NB4 (cell line): Measurements from ENCODE around the gene STK16.

Experiments used
- DNase-seq: peaks from one replicate; pipeline ENCODE4 v3.0.0; 2010; ENCODE audit warnings: low read depth
- H3K4me3 ChIP-seq: one replicate; pipeline ENCODE4 v1.5.1; 2011; ENCODE audit warnings: mild to moderate bottlenecking, low read depth, low read length, moderate library complexity
- MYC ChIP-seq: IDR thresholded peaks from 2 replicates; pipeline ENCODE4 v1.6.1; 2011; ENCODE audit warnings: low read depth, low read length
- POLR2A ChIP-seq: IDR thresholded peaks from 2 replicates; pipeline ENCODE4 v1.6.1; 2011; ENCODE audit warnings: mild to moderate bottlenecking; ENCODE audit not compliant: insufficient read length; ENCODE audit errors: extremely low read depth
- TF ChIP-seq, protein P1 (sequence below): IDR thresholded peaks from 2 replicates; pipeline ENCODE4 v1.6.1; 2011; ENCODE audit warnings: low read depth, low read length
- TF ChIP-seq, protein P2 (sequence below): IDR thresholded peaks from one replicate; pipeline ENCODE4 v1.5.1; 2012; ENCODE audit warnings: low read depth, low read length

The STK16 gene

DNA sequence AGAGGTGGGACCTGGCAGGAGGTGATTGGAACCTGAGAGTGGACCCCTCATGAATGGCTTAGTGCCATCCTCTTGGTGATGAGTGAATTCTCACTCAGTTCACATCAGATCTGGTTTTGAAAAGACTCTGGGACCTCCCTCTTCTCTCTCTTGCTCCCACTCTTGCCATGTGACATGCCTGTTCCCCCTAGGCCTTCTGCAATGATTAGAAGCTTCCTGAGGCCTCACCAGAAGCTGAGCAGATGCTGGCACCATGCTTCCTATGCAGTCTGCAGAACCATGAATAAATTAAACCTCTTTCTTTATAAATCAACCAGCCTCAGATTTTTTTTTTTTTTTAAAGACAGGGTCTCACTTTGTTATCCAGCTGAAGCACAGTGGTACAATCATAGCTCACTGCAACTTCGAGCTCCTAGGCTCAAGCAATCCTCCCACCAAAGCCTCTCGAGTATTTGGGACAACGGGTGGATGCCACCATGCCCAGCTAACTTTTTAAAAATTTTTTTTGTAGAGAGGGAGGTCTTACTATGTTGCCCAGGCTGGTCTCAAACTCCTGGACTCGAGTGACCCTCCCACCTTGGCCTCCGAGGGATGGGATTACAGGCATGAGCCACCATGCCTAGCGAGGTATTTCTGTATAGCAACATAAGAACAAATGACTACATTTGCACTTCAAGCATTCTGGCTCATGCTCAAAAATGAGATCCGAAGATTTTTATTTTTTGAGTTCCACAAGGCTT is 40.7 kb upstream of the STK16 start:
- DNase-seq: no peak
- no peak overlapping the region for H3K4me3 ChIP-seq
- TF ChIP-seq, protein P1, sequence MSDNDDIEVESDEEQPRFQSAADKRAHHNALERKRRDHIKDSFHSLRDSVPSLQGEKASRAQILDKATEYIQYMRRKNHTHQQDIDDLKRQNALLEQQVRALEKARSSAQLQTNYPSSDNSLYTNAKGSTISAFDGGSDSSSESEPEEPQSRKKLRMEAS: no peak
- TF ChIP-seq MYC: no peak

DNA sequence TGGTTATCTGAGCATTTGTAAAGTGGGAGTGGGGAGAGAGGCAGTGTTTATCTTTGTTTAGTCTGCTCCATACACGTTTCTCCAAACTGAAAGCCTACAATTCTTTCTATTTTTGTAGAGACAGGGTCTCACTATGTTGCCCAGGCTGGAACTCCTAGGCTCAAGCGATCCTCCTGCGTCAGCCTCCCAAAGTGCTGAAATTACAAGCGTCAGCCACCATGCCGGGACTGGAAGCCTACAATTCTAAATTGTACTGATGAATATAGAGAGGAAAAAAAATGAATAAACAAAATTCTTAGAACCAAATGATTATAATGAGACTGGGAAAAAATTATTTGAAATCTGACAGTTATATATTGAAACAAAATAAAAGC is 40.1 kb upstream of the STK16 start:
- no peak for DNase-seq
- TF ChIP-seq, protein P1: no peak
- TF ChIP-seq, protein P2, sequence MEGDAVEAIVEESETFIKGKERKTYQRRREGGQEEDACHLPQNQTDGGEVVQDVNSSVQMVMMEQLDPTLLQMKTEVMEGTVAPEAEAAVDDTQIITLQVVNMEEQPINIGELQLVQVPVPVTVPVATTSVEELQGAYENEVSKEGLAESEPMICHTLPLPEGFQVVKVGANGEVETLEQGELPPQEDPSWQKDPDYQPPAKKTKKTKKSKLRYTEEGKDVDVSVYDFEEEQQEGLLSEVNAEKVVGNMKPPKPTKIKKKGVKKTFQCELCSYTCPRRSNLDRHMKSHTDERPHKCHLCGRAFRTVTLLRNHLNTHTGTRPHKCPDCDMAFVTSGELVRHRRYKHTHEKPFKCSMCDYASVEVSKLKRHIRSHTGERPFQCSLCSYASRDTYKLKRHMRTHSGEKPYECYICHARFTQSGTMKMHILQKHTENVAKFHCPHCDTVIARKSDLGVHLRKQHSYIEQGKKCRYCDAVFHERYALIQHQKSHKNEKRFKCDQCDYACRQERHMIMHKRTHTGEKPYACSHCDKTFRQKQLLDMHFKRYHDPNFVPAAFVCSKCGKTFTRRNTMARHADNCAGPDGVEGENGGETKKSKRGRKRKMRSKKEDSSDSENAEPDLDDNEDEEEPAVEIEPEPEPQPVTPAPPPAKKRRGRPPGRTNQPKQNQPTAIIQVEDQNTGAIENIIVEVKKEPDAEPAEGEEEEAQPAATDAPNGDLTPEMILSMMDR: no peak
- TF ChIP-seq MYC (no peak), POLR2A (no peak)
- no peak overlapping the region for H3K4me3 ChIP-seq

DNA sequence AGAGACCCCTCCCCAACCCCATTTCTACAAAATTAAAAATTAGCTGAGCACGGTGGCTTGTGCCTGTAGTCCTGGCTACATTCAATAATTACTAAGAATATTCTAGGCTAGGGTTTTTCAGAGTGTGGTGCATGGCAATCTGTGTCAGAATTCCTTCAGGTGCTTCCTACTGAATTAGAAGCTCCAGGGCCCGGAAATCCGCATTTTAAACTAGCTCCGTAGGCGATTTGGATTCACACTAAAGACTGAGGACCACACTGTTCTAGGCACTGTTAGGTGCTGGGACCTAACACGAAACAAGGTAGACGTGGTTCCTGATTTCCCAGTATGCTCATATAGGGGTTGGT is 39.3 kb upstream of the STK16 start:
- DNase-seq: no peak
- TF ChIP-seq MYC: no peak
- TF ChIP-seq POLR2A: no peak
- TF ChIP-seq, protein P2: no peak
- TF ChIP-seq, protein P1: no peak

DNA sequence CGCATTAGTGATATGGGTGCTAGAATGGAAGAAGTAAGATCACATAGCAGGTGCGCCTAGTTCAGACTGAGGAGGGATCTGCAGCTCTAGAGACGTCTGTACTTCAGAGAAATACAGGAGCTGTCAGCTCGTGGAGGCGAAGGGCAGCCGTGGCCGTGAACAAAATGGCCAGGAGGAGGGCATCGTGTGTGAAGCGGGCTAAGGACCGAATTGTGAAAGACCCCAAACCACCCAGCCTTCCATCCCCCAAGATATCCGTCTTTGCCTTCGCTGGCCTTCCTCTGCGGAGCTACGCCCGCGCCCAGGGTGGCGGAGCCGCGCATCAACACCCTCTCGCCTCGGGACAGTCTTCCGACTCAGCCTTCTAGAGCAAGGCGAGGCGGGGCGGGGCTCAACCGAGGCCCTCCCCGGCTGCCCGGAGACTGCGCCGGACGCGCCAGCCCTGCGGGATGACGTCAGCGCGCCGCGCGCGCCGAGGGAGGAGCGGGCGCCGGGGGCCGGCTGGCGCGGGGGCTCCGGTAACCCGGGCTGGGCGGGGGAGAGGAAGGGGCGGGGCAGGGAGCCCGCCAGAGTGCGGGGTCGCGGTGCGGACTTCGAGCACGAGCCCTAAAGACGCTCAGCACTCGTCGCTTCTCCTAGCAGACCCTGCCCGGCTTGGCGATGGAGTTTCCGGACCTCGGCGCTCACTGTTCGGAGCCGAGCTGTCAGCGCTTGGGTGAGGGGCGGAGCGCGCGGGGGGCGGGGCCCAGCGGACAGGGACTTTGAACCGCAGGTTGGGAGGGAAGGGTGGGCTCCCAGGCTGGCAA is 38.7 kb upstream of the STK16 start, which contains the start of gene ZFAND2B:
Gene ZFAND2B (plus strand): TSS at position 455 of the 806 bp plus-strand sequence. CDS start 206 bp downstream, at position 661.
- peak within 1 kb of the TSS; percentile 75 for H3K4me3 ChIP-seq
- TF ChIP-seq, protein P1: peak; percentile 52; the same call in 1 of the 2 replicates
- TF ChIP-seq POLR2A: peak; percentile 97
- TF ChIP-seq, protein P2: no peak
- TF ChIP-seq MYC: peak; percentile 76
- DNase-seq: peak; percentile 95

More for the DNA sequence above, 39.3 kb upstream of the STK16 start:
- peak overlapping the region; percentile 75 for H3K4me3 ChIP-seq

DNA sequence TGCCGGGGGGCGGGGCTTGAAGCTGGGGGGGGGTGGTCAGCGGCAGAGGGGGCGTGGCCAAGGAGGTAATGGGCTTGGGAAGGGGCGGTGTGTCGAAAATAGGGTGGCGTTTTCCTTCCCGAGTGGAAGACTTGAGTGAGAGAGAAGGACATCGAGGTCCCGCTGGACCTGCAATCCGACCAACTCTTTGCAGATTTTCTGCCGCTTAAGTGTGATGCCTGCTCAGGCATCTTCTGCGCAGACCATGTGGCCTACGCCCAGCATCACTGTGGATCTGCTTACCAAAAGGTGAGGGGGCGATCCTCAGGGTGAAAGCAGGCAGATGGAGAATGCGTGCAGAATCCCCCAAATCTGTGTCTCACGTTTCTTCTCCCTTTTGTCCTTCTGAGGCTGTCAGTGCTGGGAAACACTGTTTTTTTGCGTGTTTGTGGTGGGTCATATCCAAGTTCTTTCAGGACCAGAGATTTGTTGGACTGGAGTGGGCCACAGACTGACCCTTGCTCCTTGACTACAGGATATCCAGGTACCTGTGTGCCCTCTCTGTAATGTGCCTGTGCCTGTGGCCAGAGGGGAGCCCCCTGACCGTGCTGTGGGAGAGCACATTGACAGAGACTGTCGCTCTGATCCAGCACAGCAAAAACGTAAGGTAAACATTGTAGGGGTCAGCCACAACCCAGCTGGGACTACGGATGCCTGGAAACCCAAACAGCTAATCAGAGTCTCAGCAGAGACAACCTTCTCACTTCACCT is 38.0 kb upstream of the STK16 start:
- TF ChIP-seq POLR2A (no peak), MYC (no peak)
- TF ChIP-seq, protein P1: no peak
- TF ChIP-seq, protein P2: no peak
- DNase-seq: no peak

More for the DNA sequence above, 38.0 kb upstream of the STK16 start:
- peak overlapping the region; percentile 58 for H3K4me3 ChIP-seq
